Glomerular visceral epithelial cell (primary cell): Measurements from ENCODE around the gene C1orf198.
A peak's percentile ranks its signal among the peaks of the same experiment; 100 is the strongest.

Experiments
- DNase-seq: peaks from one replicate; pipeline ENCODE4 v3.0.0-alpha.2; 2016; ENCODE audit errors: extremely low spot score

C1orf198 gene

GRCh38 chr1:230892018-230892491, 23.7 kb upstream of the C1orf198 start:
- no peak for DNase-seq

DNA sequence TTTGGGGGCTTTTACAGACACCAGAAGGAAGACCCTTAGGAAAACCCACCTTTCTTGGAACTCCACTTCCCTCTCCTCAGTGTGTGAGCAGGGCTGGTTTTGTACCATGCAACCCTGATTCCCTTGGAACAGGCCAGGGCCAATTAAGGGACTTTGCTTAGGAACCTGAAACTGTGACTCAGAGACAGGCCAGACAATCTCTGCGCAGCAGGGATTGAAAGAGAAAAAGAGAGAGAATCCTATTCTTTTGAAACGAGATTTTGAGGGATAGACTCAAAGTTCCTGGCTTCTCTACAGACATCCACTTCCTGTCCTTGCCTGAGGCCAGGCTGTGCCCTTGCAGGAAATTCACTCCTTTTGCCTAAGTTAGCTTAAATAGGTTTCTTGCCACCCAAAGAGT, 23.1 kb upstream of the C1orf198 start:
- DNase-seq = no peak

DNA sequence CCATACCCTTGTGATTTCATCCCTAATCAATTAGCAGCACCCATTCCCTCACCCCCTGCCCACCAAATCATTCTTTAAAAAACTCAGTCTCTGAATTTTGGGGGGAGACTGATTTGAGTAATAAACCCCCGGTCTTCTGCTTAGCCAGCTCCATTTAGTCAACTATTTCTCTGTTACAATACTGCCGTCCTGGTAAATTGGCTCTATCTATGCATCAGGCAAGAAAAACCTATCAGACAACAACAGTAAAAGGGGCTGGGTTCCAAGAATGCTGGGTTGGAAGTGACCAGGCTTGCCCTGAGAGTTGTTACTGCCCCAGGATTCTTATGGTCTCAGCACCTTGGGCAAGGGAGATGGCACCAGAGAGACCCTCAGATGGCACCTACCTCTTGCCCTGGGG, 16.3 kb upstream of the C1orf198 start:
- no peak for DNase-seq

DNA sequence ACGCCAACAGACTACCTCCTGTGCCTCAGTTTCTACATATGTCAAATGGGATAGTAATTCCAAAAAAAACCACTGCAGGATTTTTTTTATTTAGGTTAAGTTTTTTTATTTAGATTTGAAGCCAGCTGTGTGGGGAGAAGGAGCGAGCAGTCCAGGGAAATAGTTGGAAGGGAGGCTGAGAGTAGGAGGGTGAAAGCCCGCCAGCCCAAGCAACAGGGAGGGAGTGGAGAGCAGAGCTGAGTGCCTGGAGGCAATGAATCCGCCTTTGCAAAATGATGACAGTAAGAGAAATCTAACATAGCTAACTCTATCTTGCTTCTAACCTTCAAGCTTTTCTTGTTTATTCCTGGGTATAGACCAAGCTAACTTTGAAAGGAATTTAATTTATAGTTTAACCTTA, 15.6 kb upstream of the C1orf198 start:
- no peak for DNase-seq

DNA sequence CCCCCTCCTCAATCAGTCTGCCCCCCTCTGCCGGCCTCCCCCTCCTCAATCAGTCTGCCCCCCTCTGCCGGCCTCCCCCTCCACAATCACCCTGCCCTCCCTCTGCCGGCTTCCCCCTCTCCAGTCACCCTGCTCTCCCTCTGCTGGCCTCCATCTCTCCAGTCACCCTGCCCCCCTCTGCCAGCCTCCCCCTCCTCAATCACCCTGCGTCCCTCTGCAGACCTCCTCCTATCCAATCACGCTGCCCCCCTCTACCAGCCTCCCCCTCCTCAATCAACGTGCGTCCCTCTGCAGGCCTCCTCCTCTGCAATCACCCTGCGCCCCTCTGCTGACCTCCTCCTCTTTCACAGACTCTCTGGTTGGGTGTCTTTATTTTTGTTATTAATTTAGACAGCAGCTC, 11.5 kb upstream of the C1orf198 start:
- no peak for DNase-seq

DNA sequence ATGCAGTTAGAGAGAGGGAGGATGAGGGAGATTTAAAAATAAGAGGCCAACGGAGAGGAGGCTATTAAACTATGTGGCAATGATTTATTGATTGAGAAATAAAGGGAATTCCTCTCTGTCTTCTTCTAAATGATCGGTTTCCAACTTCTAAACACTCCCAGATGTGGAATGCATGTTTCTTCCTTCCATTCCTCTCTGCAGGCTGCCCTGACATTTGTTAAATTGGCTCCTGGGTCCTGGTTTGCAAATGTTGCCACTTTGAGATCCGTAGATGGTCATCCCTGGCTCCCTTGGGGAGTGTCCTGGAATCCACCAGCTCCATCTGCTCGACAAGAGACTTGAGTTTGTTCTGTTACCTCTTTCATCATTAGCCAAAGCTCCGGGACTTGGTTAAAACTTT, 10.3 kb upstream of the C1orf198 start:
- no peak for DNase-seq

GRCh38 chr1:230877924-230878590, 9.7 kb upstream of the C1orf198 start:
- no peak for DNase-seq

- no peak for DNase-seq
These were observed 9.0 kb upstream of the C1orf198 start for GRCh38 chr1:230877146-230877923.

GRCh38 chr1:230876660-230877059, 8.3 kb upstream of the C1orf198 start:
- no peak for DNase-seq

GRCh38 chr1:230875370-230875769, 7.0 kb upstream of the C1orf198 start:
- DNase-seq = no peak

DNA sequence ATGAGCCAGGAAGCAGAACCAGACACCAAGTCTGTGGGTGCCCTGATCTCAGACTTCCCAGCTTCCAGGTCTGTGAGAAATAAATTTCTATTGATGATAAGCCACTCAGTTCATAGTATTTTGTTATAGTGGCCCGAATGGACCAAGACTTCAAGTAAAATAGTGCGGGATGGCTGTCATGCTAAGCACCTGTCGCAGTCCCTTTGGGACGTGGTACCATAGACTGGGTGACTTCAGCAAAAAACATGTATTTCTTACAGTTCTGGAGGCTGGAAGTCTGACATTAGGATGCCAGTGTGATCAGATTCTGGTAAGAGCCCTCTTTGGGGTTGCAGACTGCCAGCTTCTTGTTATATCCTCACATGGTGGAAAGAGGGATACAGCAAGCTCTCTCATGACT, 2.6 kb upstream of the C1orf198 start:
- no peak for DNase-seq

DNA sequence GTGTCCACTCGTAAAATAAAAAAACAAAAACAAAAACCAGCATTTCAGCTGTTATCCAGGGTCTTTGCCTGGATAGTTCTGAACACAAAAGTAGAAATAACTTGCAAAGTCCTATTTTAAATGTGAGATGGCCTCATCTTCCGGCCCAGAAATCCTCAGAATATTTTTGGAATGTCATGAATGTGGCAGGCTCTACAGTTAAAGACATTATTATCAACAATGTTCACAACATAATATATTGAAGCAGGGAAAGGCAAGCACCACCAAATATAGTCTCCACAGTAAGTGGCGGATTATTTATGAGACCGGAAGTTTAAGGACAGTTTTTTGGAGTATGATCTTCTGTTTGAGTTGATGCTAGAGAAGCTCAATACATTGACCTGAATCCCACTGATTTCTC, 1.2 kb upstream of the C1orf198 start:
- DNase-seq = no peak

GRCh38 chr1:230868736-230869385, 540 bp upstream of the C1orf198 start:
- DNase-seq = peak; percentile 57

GRCh38 chr1:230867101-230867902, 1.0 kb downstream of the C1orf198 start:
- no peak for DNase-seq

DNA sequence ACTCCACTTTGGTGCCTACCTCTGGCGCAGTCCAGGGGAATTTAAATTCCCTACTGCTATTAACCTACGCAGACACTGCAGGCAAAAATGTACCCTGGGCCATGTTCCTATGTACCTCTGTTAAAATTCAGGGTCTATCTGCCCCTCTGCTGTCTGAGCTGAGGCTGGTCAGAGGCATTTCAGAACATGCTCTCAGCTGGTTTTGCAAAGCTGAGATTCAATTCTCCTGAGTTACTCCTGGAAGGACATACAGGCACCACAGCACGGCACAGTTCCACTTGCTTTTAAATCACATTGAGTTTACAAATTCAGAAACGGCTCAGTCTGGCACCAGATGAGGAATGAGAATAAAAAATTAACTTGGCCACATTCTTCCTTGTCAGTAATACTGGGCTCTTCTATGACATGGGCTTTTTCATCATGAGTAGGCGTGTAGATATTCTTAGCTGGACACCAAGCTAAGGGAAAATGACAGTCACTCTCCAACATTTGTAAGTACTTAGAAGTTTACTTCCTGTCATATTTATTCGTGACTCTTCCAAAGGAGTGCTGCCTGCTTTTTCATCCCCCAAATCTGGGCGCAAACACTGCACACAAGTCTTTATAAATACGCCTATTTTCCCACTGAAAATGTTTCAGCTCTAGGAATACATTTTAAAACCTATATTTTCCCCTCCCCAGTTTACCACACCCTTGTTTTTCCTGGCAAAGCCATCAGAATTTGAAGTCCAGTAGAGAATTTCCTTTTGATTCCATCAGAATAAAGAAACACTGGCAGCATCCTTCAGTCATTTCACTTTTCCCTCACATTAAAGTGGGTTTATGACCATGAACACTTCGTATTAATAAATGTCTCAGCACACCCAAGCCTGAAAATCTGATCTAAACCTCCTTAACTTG, 1.9 kb downstream of the C1orf198 start:
- DNase-seq = peak; percentile 45

GRCh38 chr1:230865062-230865817, 3.1 kb downstream of the C1orf198 start:
- DNase-seq = no peak

DNA sequence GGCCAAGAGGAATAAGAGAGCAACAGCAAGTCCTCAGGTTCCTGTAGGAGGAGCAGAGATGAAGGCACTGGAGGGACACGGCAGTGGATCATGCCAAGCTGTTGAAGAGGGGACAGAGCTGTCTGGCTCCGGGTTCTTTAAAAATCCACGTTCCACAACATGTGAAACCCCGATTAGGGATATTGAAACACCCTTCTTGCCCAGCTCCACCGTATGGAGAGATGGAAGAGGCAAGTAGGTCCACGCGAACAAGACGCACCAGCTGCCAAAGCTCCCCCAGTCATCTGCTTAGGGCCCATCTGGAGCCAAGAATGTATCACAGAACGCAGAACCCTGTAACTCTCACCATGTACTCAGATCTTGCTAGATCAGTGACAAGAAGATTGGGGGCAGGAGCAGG, 3.9 kb downstream of the C1orf198 start:
- DNase-seq = no peak

- DNase-seq = no peak
These were observed 4.9 kb downstream of the C1orf198 start for GRCh38 chr1:230863449-230863848.

- no peak for DNase-seq
These were observed 6.2 kb downstream of the C1orf198 start for GRCh38 chr1:230861970-230862595.

DNA sequence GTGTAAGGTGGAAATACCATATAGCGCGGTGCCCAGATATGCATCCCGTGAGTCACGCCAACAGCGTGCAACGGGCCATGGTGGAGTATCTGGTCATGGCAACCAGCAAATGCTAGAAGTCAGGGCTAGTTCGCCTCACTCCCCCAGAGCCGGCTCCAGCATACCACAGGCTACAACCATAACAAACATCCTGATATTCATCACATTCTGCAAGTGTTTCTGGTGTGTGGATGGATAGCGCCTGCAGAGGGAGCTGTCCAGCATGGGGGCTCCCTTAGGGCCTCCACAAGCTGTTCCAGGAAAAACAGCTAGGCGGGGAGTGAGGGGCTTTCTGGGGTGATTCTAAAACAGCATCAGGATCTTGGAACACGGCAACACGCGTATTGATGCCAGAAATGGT, 6.8 kb downstream of the C1orf198 start:
- no peak for DNase-seq
